Pancreas (tissue), 10 donors: ENCODE results near the gene OST4. TPM values are rescaled to one million over a fixed set of nuclear protein-coding genes. Genes with fewer than 3 reads are reported as not detected.

Experiments used
- ATAC-seq, 4 donors: fragments of 200-7000 bp; cut with Tn5 transposase; one replicate each; pipeline versions ENCODE4 v1.8.0 to v1.9.1; 2020; ENCODE audit warnings: mild to moderate bottlenecking in 4 of 4, moderate library complexity in 4 of 4
- DNase-seq, 6 donors: peaks; one replicate each; pipeline ENCODE4 v3.0.0-alpha.2; 2020
- FAIRE-seq: peaks from 2 replicates; lab custom pipeline; 2012; peaks lifted over from hg19 to GRCh38; lab: Jason Lieb, UNC
- H3K27ac ChIP-seq, 4 donors: fragments of 200-600 bp; sonication (generic); 1 replicate in 3 of 4; 2 replicates in 1 of 4; pipeline versions ENCODE4 v1.5.0 to v1.8.0; 2020
- H3K27me3 ChIP-seq, 4 donors: fragments of 200-600 bp; one replicate each; pipeline ENCODE4 v1.8.0; 2021
- H3K36me3 ChIP-seq, 3 donors: fragments of 200-600 bp; sonication (generic) in 1 of 3; one replicate each; pipeline versions ENCODE4 v1.5.0 to v1.8.0; 2020 to 2021
- H3K4me1 ChIP-seq, 3 donors: fragments of 200-600 bp; one replicate each; pipeline ENCODE4 v1.8.0; 2021
- H3K4me3 ChIP-seq, 4 donors: fragments of 200-600 bp; sonication (generic) in 2 of 4; one replicate each; pipeline versions ENCODE4 v1.5.0 to v1.8.0; 2020 to 2021
- H3K9me3 ChIP-seq, 4 donors: fragments of 200-600 bp; one replicate each; pipeline ENCODE4 v1.8.0; 2021
- WGBS, 2 donors: extraction: QIAGEN DNeasy Blood & Tissue Kit; methylation state at CpG; one replicate each; pipeline ENCODE4 v1.1.7; 2013; 5-methylcytosine and 5-hydroxymethylcytosine counted together
- intact Hi-C, 3 donors: fragments of 100-400 bp; cut with DNase I; formaldehyde crosslinking; loops; one replicate each; pipeline versions ENCODE4 v1.11.1 to v1.14.2; 2022
- polyA plus RNA-seq, 2 donors: library from polyadenylated mRNA; stranded (reverse); fragments of 200-250 nt; gene quantifications; one replicate each; pipeline ENCODE4 v1.2.3, GENCODE V29; 2013
- total RNA-seq, 6 donors: library from RNA; stranded (reverse); fragmentation: NEBNext Ultra II Directional in 4 of 6; extraction: Animal tissue kit (Norgen Biotek cat#: 25700) in 4 of 6; gene quantifications; one replicate each; pipeline versions ENCODE4 v1.2.1 to v1.2.4, GENCODE V29; 2021 to 2023
- TF ChIP-seq, protein P1 (sequence below), 4 donors: fragments of 200-600 bp; sonication (generic) in 3 of 4; IDR thresholded peaks; one replicate each; pipeline versions ENCODE4 v1.5.0 to v1.8.0; 2021; ENCODE audit warnings: antibody characterized with exemption in 4 of 4
- donor health status: healthy with polysubstance abuse.
- donor health status: DM: no; HTN: no; CAD: no; lungs with moderate emphysema.
- donor health status: DM: no; HTN: no; CAD: no.
- donor health status: control.
- donor health status: control.
- donor health status: Bipolar disorder and iron deficiency.
- donor health status: DM: yes; HTN: yes; CAD: no.
- donor health status: DM: no; HTN: no; CAD: no.
- donor health status: DM: no; HTN: no; CAD: no.
- donor health status: DM: yes; HTN: yes; CAD: no.

Gene OST4
- total and polyA plus RNA-seq, 8 donors = 76.6 to 188 (median 120) TPM

- Histone ChIP-seq H3K27ac (peak overlapping the region; percentile 58 to 81 (median 71)), H3K36me3 (no peaks in the 10 kb centered on the region), H3K4me3 (peak overlapping the region; percentile 81 to 90 (median 89)), H3K9me3 (no peaks in the 10 kb centered on the region), H3K27me3 (no peaks in the 10 kb centered on the region), H3K4me1 (peaks cover 0 to 6% (median 0%) of the 10 kb centered on the region in 3 donors)
- peak in 5 of 6 donors; percentile 34 to 85 (median 72) for DNase-seq
- intact Hi-C loops = no loop called here
- TF ChIP-seq, protein P1, sequence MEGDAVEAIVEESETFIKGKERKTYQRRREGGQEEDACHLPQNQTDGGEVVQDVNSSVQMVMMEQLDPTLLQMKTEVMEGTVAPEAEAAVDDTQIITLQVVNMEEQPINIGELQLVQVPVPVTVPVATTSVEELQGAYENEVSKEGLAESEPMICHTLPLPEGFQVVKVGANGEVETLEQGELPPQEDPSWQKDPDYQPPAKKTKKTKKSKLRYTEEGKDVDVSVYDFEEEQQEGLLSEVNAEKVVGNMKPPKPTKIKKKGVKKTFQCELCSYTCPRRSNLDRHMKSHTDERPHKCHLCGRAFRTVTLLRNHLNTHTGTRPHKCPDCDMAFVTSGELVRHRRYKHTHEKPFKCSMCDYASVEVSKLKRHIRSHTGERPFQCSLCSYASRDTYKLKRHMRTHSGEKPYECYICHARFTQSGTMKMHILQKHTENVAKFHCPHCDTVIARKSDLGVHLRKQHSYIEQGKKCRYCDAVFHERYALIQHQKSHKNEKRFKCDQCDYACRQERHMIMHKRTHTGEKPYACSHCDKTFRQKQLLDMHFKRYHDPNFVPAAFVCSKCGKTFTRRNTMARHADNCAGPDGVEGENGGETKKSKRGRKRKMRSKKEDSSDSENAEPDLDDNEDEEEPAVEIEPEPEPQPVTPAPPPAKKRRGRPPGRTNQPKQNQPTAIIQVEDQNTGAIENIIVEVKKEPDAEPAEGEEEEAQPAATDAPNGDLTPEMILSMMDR (IDR thresholded peaks at IDR 0.05) = no peak
- ATAC-seq = peak; percentile 14 to 36 (median 32)
- FAIRE-seq = no peak
- WGBS, 2 donors = 14 to 21% methylated on average over 41 to 52 of the region's 52 CpGs
Measured at GRCh38 chr2:27049422-27050280, 21.8 kb downstream of the OST4 start.

DNA sequence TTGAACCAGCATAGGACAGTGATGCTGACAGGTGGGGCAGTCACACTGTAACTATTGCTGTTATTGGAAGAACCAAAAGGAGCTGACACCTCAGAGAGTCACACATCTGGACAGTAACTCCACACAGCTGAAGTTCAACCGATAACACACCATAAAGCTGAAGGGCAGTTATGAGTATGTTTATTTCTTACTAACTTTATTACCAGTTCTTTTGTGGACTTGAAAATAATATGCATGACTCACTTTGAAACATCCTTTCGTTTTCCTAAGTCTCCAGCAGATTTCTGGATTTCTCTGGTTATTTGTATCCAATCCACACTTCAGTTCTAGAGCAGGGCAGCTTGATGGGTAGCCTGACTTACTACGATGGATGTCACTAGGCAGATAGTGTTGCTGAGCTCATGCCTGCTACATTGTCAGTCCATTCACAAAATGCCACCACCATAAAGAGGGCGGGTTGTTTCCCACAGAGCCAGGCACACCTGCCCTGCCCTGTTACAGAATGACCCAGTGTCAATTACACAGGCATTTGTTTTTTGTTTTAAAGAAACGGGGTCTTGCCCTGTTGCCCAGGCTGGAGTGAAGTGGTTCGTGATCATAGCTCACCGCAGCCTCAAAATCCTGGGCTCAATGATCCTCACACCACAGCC, 28.3 kb downstream of the OST4 start:
- WGBS, 2 donors = 90 to 92% methylated on average over 7 of the region's 7 CpGs
- intact Hi-C loops = no loop called here
- Histone ChIP-seq H3K36me3 (peaks cover 15 to 32% (median 22%) of the 10 kb centered on the region in 3 donors), H3K9me3 (no peaks in the 10 kb centered on the region), H3K27ac (no peak overlapping the region), H3K4me3 (no peak overlapping the region), H3K27me3 (no peaks in the 10 kb centered on the region), H3K4me1 (no peaks in the 10 kb centered on the region)
- TF ChIP-seq, protein P1 (IDR thresholded peaks at IDR 0.05) = no peak
- ATAC-seq = no peak
- FAIRE-seq = no peak
- DNase-seq = no peak

GRCh38 chr2:27042159-27042661, 29.2 kb downstream of the OST4 start:
- FAIRE-seq = no peak
- TF ChIP-seq, protein P1 (IDR thresholded peaks at IDR 0.05) = no peak
- Histone ChIP-seq H3K27me3 (no peaks in the 10 kb centered on the region), H3K36me3 (peaks cover 15 to 41% (median 31%) of the 10 kb centered on the region in 3 donors), H3K27ac (no peak overlapping the region), H3K9me3 (no peaks in the 10 kb centered on the region), H3K4me3 (no peak overlapping the region), H3K4me1 (no peaks in the 10 kb centered on the region)
- DNase-seq = peak in 2 of 6 donors; percentile 30 to 41
- intact Hi-C loops = no loop called here
- peak; percentile 23 to 67 (median 42) for ATAC-seq
- WGBS, 2 donors = 61 to 77% methylated on average over 10 of the region's 10 CpGs

- ATAC-seq (peak in 1 of 4 donors; percentile 3), DNase-seq (no peak), FAIRE-seq (no peak)
- Histone ChIP-seq H3K4me3 (no peak overlapping the region), H3K36me3 (peaks cover 15 to 46% (median 36%) of the 10 kb centered on the region in 3 donors), H3K9me3 (no peaks in the 10 kb centered on the region), H3K27me3 (no peaks in the 10 kb centered on the region), H3K27ac (no peak overlapping the region), H3K4me1 (no peaks in the 10 kb centered on the region)
- intact Hi-C loops = no loop called here
- WGBS, 2 donors = 59 to 60% methylated on average over 5 of the region's 5 CpGs
- TF ChIP-seq, protein P1 (IDR thresholded peaks at IDR 0.05) = no peak
Measured at GRCh38 chr2:27041752-27042151, 29.7 kb downstream of the OST4 start.
